Activated naive CD4-positive, alpha-beta T cell treated with anti-CD3 and anti-CD28 coated beads, Interleukin-2, amount 50 U/mL, for 16 hours (primary cell): ENCODE results near the gene CYB5A.

ENCODE experiments used
- DNase-seq: peaks from one replicate; pipeline ENCODE4 v3.0.0-alpha.2; 2020

CYB5A gene

DNA sequence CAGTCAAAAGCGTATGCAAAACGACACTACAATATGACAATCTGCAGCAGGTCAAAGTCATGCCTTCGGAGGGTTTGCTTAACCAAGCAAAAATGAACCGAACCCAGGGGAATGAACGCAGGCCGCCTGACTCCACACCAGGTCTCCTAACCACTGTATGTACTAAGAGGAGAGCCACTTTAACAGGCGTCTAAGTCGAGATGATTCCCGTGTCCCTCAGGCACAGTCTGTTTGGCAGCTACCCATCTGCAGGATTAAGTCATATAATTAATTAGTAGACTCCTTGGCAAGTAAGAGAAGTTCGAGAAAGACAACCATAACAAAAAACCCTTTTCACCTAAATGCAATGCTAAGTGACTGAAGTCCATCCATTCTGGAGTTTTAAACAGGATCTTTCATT is 15.2 kb downstream of the CYB5A start:
- no peak for DNase-seq

- no peak for DNase-seq
Measured at GRCh38 chr18:74275736-74276135, 16.0 kb downstream of the CYB5A start.

GRCh38 chr18:74274700-74275099 is 17.1 kb downstream of the CYB5A start:
- no peak for DNase-seq

GRCh38 chr18:74273394-74273793 is 18.4 kb downstream of the CYB5A start:
- DNase-seq, result no peak

- DNase-seq, result no peak
Measured at GRCh38 chr18:74271635-74272034, 20.1 kb downstream of the CYB5A start.

DNA sequence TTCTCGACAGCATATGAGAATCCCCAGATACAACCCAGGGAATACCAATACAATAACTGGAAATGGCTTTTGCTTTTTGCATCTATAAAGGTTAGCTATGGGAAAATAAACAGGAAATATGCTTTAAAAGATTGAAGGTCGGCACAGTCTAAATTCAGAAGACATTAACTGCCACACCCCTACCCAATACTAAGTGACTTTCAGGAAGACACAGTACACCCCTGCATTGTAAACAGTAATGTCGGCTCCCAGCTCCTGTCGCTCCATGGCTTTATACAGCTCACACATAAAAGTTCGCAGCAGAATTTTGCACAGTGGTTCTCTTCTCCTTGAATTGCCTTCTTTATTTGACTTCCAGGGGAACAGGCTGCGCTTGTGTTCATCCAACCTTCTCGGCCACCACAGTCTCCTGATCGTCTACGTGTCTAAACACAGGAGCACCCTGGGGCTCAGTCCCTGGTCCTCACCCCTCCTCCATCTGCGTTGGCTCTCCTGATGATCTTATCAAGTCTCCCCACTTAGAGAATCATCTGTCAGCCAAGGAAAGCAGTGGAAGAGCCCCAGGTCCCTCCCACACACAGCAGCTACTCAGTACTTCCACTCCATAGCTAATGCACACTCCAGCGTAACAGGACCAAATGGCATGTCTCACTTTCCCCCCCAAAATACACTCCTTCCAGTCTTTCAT is 22.7 kb downstream of the CYB5A start:
- DNase-seq, result no peak

- DNase-seq, result no peak
Measured at GRCh38 chr18:74268175-74268574, 23.6 kb downstream of the CYB5A start.

GRCh38 chr18:74266161-74266560 is 25.6 kb downstream of the CYB5A start:
- no peak for DNase-seq

DNA sequence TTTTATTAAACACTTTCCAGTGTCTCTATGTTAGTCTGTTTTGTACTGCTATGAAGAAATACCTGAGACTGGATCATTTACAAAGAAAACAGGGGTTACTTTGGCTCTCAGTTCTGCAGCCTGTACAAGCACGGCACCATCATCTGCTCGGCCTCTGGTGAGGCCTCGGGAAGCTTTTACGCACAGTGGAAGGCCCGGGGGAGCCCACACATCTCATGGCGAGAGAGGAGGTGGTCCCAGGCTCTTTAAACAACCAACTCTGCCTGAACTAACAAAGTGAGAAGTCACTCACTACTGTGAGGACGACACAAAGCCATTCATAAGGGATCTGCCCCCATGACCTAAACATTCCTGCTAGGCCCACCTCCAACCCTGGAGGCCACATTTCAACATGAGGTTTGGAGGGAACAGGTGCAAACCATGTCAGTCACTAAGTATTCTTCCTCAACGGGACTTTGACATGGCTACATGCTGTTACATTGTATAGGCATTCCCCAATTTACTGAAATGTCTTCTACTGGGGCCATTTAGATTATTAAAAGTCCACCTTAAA is 26.1 kb downstream of the CYB5A start:
- no peak for DNase-seq

DNA sequence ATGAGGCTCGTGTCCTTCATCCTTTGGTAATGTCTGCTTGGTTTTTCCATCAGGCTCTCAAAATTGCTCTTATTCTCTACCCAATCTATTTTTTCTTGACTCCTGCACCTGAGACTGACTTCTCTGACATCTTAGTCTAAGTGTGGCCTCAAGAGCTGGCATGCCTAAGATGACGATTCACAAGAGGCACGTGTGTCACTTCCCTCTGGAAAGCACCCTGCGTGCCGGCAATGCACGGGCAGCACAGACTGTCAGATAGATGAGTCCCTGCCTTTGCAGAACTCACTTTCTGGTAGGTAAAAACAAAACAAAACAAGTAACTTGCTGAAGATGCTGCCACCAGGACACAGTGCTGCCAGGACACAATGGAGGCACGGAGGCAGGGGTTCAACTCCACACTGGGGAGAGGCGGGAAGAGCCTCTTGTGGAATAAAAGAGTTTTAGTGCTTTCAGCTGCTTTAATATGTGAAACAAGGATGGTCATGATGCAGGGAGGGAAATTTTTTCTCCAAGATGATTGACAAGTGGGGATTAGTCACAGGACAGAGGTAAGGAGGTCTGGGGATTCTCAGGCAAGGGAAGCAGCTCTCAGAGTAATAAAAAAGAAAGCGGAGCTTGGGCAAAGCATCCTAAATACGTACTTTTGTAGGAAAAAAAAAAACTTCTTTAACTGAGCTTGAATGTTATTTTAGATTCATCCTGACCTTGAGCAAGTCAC is 27.3 kb downstream of the CYB5A start:
- no peak for DNase-seq

DNA sequence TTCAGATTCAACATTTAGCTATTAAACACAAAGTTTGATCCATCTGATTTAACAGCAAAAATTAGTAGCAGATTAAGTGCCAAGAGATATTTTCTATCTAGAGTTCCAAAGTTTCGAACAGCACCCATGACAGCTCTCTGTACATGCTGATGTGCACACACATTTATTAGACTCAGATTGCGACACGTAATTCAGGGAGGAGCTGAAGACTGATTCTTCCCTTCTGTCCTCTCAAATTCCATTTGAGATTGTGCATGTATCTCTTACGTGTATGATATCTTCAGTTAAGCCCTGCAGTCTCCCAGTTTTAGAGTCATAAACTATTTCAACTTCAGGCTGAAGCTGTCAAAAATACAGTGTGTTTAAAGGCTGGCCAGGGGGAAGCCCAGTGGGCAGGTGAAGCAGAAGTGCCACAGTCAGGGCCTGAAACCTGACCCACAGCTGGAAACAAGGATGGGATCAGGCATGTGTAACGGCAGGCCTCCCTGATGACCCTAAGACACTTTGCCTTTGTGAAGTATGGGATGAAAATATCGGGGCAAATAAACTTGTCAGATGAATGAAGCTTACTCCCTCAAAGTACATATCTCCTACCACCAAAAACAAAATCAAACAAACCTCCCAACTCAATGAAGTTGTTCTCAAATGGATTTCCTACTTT is 30.6 kb downstream of the CYB5A start:
- DNase-seq, result no peak

DNA sequence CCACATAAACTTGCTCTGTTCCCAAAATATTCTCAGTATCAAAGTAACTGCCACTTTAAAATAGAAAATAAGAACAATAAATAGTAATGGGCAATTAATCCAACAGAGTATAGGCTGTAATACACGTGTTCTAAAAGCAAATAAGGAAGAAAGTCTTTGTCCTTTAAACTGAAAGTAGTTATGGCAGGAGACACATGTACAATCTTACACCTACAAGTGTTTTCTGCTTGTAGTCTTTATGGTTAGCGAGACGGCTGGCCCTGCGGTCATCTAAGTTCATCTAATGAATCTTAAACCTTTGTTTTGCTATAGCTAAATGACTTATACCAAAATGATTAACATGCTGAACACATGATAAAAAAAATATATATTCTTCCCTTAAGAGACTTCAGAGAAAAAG is 32.4 kb downstream of the CYB5A start:
- no peak for DNase-seq

DNA sequence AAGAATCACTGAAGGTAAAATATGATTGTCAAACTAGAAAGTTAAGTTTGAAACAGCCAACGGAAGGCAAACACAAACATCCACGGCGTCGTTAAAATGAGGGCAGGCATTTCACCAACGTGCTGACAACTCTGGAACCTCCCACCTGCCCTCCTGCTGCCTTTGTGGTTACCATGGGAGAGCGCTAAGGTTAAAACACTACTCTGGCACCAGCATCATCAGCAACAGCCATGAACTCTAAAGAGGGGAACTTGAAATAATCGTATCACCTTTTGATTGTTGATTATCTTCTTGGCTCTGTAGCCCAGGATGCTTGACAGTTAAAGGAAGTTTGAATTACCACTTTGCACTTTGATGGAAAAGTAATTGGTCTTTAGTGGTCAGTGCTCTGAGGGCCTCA is 34.7 kb downstream of the CYB5A start:
- DNase-seq, result no peak

DNA sequence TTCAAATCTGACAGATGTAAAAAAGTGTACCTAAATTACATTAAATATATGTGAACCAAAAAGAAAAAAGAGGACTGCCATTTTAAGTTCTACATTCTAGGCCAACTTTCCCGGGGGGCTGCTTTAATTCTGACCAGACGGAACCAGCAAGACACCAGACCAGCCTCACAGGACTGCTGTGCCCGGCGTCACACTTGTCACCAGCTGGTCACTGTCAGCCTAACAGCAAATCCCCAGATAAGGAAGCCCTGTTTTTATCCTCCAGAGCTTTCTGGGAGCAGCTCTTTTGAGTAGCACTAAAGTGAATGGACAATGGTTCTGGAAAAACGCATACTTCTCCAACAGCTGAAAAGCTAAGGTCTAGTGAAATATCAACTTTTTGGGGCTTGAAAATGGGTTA is 35.6 kb downstream of the CYB5A start:
- no peak for DNase-seq

- DNase-seq, result no peak
Measured at GRCh38 chr18:74255131-74255616, 36.6 kb downstream of the CYB5A start.

DNA sequence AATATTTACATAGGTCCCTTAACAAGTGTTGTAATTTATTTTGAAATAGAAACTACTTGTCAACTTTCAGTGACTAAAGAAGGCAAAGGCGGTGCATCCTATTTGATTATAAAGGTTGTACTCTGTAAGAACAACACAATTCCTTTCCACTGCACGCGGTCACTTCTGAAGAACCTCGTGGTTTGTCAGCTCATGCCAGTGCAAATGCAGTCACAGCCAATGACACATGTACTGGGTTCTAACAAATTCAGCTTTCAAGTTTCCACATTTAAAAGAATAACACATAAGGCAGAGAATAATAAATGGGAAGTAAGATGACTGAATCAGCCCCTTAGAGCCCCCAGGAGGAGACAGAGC is 39.7 kb downstream of the CYB5A start:
- DNase-seq, result no peak

- DNase-seq, result no peak
Measured at GRCh38 chr18:74251297-74252038, 40.3 kb downstream of the CYB5A start.

- DNase-seq, result no peak
Measured at GRCh38 chr18:74250131-74250530, 41.6 kb downstream of the CYB5A start.

DNA sequence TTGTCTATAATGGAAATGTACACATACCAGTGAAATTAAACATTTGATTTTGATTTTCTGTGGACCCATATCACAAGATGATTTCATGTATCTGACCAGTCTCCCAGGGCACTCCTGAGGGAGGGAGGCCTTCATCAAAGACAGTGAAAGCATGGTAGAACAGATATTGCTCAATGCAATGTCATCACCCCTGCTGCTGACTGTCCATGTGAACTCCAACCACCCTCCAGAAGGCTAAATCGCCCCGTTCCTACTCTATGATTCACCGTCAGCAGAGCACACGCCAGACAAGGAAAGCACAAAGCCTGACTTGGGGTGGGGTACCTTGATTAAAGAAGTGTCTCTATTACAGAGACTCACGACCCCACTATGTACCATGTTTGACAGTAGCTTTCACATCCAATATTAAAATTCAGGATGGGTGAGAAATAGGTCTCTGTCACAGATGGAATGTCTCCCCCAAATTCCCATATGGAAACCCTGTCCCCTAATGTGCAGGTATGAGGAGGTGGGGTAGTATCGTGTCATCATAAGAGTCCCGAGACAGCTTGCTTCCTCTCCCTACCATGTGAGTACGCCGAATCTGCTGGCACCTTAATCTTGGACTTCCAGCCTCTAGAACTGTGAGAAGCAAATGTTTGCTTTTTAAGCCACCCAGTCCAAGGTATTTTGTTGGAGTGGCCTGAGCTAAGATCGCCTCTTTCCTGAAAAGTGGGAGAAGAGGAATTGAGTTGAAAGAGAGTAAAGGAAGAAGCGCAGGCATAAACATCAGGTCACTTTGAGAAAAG is 42.4 kb downstream of the CYB5A start:
- no peak for DNase-seq

- DNase-seq, result no peak
Measured at GRCh38 chr18:74248595-74248994, 43.2 kb downstream of the CYB5A start.

- DNase-seq, result no peak
Measured at GRCh38 chr18:74248189-74248588, 43.6 kb downstream of the CYB5A start.

- no peak for DNase-seq
Measured at GRCh38 chr18:74244554-74244953, 47.2 kb downstream of the CYB5A start.
